GM21528 (cell line): ENCODE results near the gene LRRN2.

Source experiments
- ATAC-seq: cut with Tn5 transposase; IDR thresholded peaks from one replicate; pipeline ENCODE4 v1.9.1; 2021; ENCODE audit warnings: mild to moderate bottlenecking, moderate library complexity; ENCODE audit not compliant: unreplicated experiment, low FRiP score

The LRRN2 gene

DNA sequence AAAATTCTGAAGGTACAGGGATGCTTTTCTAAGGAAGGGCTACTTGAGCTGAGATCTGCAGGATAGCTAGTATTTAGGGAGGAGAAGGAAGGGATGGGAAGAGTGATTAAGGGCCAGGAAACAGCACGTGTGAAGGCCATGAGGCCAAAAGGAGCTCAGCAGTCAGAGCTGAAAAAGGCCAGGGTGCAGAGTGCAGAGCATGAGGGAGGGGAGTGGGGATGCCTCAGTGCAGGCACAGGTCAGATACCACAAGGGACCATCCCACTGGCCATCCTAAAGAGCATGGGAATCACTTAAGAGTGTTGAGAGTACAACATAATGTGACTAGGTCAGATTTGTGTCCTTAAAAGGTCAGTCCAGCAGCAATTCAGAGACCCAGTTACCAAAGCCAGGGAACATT is 16.0 kb downstream of the LRRN2 start:
- ATAC-seq, result no peak

DNA sequence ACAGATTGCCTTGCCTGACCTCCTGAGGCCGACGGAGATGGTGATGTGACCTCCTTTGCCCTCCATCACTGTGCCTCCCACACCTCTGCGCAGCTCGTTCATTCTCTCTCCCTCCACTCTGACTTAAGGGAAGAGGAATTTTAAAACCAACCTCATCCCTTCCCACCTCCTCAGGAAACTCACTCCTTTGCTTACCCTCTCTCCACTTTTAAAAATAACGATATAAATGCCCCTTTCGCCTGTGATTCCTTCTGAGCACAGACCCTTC is 21.2 kb downstream of the LRRN2 start:
- no peak for ATAC-seq

DNA sequence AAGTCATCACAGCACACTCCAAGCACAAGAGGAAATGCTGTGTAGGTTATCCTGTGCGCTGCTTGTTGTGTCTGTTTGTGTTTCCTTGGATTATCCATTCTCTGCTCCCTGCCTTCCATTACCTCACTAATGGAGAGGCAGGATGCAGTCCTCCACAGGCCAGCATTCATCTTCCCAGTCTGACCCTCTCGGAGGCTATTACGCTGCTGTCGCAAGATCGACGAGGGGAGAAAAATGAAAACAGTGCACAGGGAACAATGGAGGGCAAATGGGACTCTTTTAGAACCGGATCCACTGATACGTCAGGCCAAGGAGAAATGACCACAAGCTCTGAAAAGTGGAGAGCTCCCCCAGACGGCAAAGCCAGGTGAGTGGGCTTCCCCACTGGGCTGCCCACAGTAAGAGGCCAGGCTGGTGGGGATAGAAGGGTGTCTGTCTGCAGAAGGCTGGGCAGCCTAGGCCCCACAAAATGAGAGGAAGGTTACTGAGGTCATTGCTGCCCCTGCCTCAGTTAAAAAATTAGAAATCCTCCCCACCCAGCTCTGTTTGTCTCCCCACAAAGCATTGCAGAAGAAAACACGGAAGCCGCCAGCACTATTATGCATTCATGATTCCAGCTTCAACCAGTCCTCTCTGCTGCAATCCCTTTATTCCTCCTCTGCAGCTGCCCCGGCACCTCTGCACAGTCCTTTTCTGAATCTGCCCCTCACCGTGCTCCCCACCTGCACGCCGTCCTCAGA is 21.7 kb downstream of the LRRN2 start:
- ATAC-seq, result no peak

DNA sequence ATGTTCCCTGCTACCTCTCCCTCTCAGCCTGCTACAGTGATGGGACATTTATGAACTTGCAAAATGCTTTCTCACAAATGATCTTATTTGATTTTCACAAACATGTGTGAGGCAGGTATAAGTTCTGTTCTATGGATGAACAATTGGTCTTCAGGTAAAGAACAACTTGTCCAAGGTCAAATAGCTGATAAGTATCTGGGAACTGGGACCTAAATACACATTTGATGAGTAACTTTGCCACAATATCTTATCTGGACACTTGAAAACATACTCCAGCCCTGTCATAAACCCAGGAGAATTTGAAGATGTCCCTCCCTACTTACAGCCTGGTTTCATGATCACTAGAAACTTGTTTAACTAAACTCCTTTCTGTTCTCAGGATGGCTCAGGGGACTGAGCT is 23.0 kb downstream of the LRRN2 start:
- no peak for ATAC-seq

DNA sequence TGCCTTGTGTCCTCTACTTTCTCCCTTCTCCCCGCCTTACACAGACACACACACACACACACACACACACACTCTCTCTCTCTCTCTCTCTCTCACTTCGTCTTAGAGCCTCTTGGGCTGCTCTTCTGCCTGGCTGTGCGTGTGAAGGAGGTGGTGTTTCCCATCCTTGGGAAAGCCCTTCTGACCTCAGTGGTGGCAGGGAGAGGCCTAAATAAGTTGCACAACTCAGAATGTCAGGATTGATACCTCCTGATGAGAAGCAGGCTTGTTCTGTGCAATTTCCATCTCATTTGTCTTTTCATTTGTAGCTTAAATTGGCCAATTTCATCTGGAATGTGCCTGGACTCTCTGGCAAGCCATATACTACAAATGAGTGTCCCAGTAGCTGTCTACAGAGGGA is 25.0 kb downstream of the LRRN2 start:
- no peak for ATAC-seq

DNA sequence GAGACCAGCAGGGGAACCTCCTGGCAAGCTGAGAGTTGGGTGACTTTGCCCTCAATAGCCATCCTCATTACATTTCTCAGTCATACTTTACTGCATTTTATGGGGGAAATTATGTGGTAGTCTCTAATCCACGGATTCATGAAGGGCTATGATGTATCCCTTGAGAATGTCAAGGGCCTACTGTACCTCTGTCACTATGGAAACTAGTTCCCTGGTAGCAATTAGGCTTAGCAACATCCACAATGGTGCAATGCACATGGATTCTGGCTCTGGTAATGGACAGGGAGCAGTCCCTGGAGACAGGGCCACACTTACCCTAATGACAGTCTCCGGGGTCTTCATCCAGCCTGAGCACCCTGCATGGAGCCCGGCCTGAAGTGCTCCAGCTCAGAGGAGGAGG is 26.5 kb downstream of the LRRN2 start:
- ATAC-seq, result no peak

DNA sequence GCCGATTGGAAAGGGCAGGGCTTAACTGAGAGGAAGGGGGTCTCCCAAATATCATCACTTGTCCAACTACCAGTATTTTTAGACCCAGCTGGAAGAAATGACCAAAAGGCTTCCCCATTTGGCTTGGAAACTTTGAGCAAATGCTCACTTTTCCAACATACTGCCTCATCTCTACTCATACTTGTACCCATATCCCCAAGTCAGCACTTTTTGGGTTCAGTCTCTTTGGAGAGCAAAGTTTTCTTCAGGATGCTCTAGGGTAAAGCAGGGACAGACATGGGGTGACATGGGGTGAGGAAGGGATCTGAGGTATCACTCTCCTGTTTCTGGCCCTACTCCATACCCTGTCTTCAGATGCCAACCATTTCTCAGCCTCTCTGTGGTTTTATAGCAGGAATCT is 27.2 kb downstream of the LRRN2 start:
- no peak for ATAC-seq

DNA sequence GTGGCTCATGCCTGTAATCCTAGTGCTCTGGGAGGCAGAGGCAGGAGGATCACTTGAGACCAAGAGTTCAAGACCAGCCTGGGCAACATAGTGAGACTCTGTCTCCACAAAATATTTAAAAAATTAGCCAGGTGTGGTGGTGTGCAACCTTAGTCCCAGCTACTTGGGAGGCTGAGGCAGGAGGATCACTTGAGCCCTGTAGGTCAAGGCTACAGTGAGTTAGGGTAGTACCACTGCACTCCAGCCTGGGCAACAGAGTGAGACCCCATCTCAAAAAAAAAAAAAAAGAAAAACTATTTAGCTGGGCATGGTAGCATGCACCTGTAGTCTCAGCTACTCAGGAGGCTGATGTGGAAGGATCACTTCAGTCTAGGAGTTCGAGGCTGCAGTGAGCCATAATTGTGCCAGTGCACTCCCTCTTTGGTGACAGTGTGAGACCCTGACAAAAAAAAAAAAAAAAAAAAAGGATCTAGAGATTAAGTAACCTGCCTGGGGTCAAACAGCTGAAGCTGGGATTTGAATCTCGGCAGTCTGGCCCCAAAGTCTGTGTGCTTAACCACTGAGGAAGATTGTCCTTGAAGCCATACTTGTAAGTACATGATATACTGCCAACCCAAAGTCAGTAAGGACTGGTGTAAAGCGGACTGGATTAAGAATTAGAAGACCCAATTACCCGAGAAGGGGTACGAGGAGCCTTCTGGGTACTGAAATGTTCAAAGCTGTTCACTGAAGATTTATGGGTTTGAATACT is 31.8 kb downstream of the LRRN2 start:
- no peak for ATAC-seq

DNA sequence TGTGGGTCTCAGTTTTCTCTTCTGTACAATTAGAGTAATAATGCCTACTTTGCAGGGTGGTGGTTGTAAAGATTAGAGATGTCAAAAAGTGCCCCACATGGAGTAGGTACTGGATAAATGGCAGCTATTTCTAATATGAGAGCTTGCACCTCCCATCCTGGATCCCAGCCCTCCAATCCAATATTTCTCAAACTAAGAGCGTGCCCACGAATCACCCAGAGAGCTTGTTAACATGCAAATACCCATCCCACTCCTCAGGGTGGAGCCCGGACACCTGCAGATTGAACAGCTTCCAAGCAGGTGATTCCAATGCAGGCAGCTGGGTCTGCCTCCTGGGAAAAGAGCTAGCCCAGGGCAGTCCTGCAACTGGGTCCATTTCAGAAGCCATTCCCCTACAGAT is 33.0 kb downstream of the LRRN2 start:
- no peak for ATAC-seq

DNA sequence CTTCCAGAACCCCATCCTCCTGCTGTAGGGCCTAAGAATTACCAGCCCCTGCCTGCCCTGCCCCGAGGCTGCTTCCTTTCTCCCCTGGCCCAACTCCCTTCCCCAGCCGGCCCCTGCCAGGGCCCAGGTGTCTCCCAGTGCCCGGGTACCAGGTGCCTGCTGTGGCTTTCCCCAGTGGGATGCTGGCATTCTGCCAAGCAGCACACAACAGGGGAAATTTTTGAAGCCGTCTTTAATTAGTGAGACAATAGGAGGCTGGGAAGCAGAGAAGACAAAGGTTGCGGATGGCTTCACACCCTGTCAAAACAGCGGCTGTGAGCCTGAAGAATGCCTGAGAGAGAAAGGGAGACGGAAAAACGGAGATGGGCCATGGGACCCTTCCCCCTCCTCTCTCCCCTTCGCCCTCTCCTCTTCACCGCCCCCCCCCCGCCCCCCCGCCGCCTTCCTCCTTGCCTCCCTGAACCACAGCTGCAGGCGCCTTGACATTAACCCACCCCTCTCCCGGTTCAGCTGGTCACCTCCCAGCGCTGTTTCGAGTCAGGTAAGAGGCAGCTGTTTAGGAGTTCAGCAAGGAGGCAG is 33.6 kb downstream of the LRRN2 start:
- no peak for ATAC-seq

DNA sequence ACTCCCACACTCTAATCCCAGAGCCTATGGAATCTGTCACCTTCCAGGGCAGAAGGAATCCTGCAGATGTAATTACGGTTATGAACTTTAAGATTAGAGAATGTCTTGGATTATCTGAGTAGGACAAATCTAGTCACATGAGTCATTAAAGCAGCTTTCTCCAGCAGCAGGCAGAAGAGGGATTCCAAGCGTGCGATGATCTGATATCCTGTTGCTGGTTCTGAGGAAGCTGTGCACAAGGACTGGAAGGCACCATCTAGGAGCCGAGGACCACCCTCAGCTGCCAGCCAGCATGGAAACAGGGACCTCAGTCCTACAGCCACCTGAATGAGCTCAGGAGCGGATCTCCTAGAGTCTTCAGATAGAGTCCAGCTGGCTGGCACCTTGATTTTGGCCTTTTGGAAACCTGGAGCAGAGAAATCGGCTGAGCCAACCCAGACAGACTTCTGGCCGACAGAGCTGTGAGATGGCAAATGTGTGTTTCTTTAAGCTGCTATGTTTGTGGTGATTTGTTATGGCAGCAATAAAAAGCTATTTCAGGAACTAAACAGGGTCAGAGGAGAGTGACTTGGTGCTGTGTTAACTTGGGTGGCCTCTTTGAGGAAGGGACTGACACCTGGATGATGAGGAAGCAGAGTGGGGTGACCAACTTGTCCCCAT is 34.5 kb downstream of the LRRN2 start:
- no peak for ATAC-seq

DNA sequence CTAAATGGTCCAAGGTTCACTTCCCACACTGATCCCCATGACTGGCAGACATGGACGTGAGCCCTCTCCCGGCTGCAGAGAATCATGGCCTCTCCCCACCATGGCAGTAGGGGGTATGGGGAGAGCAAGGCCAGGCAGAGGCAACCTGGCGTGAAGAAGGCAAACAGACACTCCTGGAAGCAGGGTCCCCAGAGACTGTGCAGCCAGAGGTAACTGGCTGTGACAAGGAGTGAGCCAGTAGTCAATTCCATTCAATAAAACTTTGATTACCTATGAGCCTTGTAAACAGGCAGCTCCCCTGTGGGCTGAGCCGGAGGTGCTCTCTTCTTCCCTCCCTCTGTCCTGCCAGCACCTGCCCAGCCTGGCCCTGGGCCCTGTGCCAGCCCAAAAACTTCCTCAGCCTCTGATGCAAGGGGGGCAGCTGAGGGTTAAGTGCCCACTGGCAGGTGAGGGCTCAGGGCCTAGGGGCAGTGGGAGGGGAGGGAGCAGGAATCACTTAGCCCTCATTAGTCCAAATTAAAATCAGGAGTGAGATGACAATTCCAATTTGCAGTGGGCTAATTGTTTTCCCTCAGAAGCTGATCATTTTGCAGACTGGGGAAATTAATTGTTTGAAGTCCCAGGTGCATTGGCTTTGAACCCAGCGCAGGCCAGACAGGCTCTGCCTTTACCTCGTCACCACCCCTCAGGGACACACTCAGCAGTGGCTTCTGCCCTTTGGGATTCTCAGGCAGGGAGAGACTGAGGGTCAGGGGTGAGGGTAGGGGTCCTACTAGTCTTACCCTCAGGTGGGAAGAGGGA is 35.6 kb downstream of the LRRN2 start:
- no peak for ATAC-seq

DNA sequence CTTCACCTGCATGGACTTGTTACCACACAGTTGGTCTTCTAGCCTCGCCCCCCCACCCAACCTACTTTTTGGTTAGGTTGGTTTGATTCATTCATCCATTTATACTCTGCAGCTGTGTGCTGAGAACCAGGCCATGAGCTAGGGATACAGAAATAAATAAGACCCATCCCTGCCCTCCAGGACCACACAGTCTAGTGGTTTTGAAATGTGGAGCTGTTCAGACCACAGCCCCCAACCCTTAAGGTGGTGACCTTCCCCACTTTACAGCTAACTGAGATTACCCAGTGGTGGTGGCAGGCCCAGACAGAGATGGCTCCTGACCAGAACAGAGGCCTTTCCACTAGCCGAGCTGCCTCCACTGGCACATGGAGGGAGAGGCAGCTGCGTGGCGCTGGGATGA is 37.0 kb downstream of the LRRN2 start:
- no peak for ATAC-seq

DNA sequence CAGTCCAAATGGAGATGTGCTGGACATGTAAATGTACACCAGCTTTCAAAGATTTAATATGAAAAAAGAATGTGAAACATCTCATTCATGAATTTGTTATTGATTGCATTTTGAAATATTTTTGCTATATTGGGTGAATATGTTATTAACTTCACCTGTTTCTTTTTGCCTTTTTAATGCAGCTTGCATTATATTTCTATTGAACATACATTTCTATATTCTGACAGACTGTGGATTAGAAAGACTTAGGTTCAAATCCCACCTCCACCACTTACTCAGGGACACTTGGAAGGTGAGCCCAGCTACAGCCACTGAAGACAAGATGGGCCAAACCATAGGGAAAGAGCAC is 37.8 kb downstream of the LRRN2 start:
- no peak for ATAC-seq

DNA sequence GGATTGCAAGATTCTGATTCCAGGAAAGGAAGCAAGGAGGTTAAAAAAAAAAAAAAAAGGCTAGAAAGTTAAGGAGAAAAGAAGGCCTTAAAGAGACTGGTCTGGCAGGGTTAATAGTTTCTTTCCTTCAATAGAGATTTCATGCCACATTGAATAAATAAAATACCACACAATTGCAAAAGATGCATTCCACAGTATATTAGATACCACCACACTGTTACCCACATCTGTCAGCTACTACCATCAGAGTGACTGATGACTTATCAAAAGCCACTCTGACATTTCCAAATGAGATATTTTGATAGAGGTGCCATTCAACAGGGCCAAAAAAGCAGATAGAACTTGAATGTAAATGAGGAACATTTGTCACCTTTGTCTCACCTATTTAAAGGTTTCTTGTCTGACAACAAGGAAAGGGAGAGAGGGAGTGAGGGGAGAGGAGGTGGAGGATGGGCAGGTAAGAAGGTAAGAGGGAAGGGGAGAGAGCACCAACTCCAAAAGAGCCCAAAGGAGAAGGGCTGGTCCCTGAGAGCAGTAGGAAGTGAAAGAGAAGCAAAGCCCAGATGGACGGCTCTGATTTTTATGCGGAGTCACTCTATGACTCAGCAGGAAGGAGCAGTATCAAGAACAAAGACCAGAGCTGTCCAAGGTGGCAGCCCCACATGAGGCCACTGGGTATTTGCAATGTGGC is 38.3 kb downstream of the LRRN2 start:
- no peak for ATAC-seq

DNA sequence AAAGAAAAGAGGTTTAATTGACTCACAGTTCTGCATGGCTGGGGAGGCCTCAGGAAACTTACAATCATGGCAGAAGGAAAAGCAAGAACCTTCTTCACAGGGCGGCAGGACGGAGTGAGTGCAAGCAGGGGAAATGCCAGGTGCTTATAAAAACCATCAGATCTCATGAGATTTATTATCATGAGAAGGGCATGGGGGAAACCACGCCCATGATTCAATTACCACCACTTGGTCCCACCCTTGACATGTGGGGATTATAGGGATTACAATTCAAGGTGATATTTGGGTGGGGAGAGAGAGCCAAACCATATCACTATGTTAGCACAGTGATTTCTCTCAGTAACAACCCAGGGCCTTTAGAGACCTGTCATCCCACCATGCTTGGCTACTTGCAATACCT is 39.9 kb downstream of the LRRN2 start:
- ATAC-seq, result no peak

DNA sequence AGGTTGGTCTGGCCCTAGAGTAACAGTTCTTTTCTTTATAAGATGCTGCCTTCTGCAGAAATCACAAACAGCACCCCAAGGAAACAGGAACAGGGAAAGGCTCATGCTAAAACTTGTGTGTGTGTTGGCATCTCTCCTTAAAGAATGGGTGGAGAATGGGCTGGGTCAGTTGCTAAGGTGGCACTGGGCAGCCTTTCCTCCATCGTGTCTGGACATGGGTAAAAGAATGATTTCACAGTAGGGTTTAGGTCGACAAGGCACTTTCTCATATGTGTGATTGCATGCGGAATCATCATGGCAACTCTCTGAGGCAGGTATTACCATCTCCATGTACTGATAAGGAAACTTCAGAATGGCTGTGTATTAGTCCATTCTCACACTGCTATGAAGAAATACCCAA is 40.3 kb downstream of the LRRN2 start:
- no peak for ATAC-seq

DNA sequence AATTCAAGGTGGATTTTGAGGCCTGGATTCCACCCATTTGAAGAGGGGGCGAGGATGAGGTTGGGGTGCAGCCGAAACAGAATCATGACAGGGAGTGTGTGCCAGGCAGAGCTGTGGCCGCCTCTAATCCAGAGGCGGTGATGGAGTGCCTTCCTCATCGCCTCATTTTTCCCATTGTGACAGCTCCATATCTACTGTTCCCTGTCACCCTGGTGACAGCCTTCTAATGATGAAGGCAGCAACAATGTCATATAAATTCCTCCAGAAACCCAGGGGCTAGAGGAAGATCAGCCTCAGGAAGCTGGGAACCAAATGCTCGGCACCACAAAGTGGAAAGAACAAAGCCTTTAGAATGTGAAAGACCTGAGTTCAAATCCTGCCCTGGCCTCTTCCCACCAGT is 42.0 kb downstream of the LRRN2 start:
- ATAC-seq, result no peak

DNA sequence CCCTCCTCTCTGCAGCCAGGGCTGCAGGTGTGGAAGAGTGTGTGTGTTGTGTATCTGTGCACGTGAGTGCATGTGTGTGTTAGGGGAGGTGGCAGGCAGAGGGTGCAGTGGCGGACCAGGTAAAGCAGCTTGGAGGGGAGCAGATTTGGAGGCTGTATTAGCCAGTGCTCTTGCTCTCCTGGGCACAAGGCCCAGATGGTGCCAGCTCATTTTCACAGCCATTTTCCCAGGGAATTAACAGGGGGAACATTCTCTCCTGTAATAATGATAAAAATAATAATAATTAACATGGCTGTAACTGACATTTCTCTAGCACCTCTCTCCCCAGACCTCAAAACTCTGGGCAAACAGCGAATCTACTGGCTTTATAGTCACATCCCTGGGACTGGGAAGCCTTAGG is 43.6 kb downstream of the LRRN2 start:
- no peak for ATAC-seq

DNA sequence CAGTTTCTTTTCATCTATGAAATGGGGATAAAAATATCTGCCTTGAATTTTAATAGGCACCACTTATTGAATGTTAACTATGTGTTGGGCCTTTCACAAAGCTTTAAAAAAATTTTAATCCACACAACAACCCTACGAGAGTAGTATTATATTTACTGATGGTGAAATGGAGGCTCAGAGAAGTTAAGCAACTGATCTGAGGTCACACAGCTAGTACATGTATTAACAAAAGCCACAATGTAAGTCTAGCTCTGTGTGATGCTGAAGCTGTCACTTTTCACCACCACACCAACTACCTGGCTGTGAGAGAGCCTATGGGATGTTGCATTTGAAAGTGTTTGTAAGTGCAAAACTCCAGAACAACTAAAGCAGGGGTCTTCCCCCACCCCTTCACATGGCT is 44.1 kb downstream of the LRRN2 start:
- no peak for ATAC-seq
